SK-N-SH treated with all-trans-retinoic acid at 6 μM for 48 hours (cell line): ENCODE data around the gene TNS1.

Source experiments
- ATAC-seq: fragments of 200-7000 bp; cut with Tn5 transposase; 3 replicates; pipeline ENCODE4 v1.9.1; 2020; ENCODE audit warnings: mild to moderate bottlenecking, moderate library complexity
- ARNTL ChIP-seq: fragments of 450-650 bp; formaldehyde crosslinking; IDR thresholded peaks from 2 replicates; pipeline ENCODE4 v1.5.0; 2020; ENCODE audit warnings: low read depth, mild to moderate bottlenecking, moderate library complexity, borderline replicate concordance
- CREB5 ChIP-seq: fragments of 250-450 bp; sonication (Bioruptor Pico); IDR thresholded peaks from 2 replicates; pipeline ENCODE4 v1.5.1; 2020; ENCODE audit warnings: low read depth, mild to moderate bottlenecking, moderate library complexity
- CSDC2 ChIP-seq: fragments of 250-450 bp; sonication (Bioruptor Pico); IDR thresholded peaks from 2 replicates; pipeline ENCODE4 v1.5.0; 2020; ENCODE audit warnings: mild to moderate bottlenecking, moderate library complexity
- CSRNP3 ChIP-seq: fragments of 250-450 bp; sonication (Bioruptor Pico); IDR thresholded peaks from 2 replicates; pipeline ENCODE4 v1.5.1; 2021; ENCODE audit warnings: mild to moderate bottlenecking, moderate library complexity
- ESRRG ChIP-seq: fragments of 250-450 bp; sonication (Bioruptor Pico); IDR thresholded peaks from 2 replicates; pipeline ENCODE4 v1.6.1; 2021; ENCODE audit warnings: mild to moderate bottlenecking
- GLIS3 ChIP-seq: fragments of 250-450 bp; sonication (Bioruptor Pico); IDR thresholded peaks from 2 replicates; pipeline ENCODE4 v1.5.0; 2020; ENCODE audit warnings: mild to moderate bottlenecking, moderate library complexity
- ISL1 ChIP-seq: fragments of 250-450 bp; sonication (Bioruptor Pico); IDR thresholded peaks from 2 replicates; pipeline ENCODE4 v2.1.2; 2022; ENCODE audit warnings: mild to moderate bottlenecking, moderate library complexity
- OSR1 ChIP-seq: fragments of 250-450 bp; sonication (Bioruptor Pico); IDR thresholded peaks from 2 replicates; pipeline ENCODE4 v1.8.0; 2022; ENCODE audit warnings: moderate library complexity, mild to moderate bottlenecking, inconsistent platforms
- PATZ1 ChIP-seq: fragments of 250-450 bp; sonication (Bioruptor Pico); IDR thresholded peaks from 2 replicates; pipeline ENCODE4 v1.8.0; 2020; ENCODE audit warnings: mild to moderate bottlenecking, moderate library complexity, borderline replicate concordance
- POU6F1 ChIP-seq: fragments of 250-450 bp; sonication (Bioruptor Pico); IDR thresholded peaks from 2 replicates; pipeline ENCODE4 v1.8.0; 2021; ENCODE audit warnings: low read depth, mild to moderate bottlenecking, moderate library complexity, borderline replicate concordance
- PPARA ChIP-seq: fragments of 250-450 bp; sonication (Bioruptor Pico); IDR thresholded peaks from 2 replicates; pipeline ENCODE4 v1.5.0; 2020; ENCODE audit warnings: mild to moderate bottlenecking, borderline replicate concordance
- SNAI2 ChIP-seq: fragments of 250-450 bp; sonication (Bioruptor Pico); IDR thresholded peaks from 2 replicates; pipeline ENCODE4 v1.5.0; 2020; ENCODE audit warnings: mild to moderate bottlenecking, moderate library complexity
- TCF4 ChIP-seq: fragments of 250-450 bp; sonication (Bioruptor Pico); IDR thresholded peaks from 2 replicates; pipeline ENCODE4 v1.8.0; 2021; ENCODE audit warnings: mild to moderate bottlenecking, moderate library complexity, borderline replicate concordance
- TOX ChIP-seq: fragments of 250-450 bp; sonication (Bioruptor Pico); IDR thresholded peaks from 2 replicates; pipeline ENCODE4 v1.8.0; 2021; ENCODE audit warnings: mild to moderate bottlenecking, moderate library complexity, borderline replicate concordance
- TSHZ2 ChIP-seq: fragments of 250-450 bp; sonication (Bioruptor Pico); IDR thresholded peaks from 2 replicates; pipeline ENCODE4 v1.5.0; 2020; ENCODE audit warnings: mild to moderate bottlenecking, moderate library complexity
- ZC3H10 ChIP-seq: fragments of 250-450 bp; sonication (Bioruptor Pico); IDR thresholded peaks from 2 replicates; pipeline ENCODE4 v1.5.1; 2021; ENCODE audit warnings: mild to moderate bottlenecking, moderate library complexity
- ZFP3 ChIP-seq: fragments of 250-450 bp; sonication (Bioruptor Pico); IDR thresholded peaks from 2 replicates; pipeline ENCODE4 v1.5.0; 2020; ENCODE audit warnings: mild to moderate bottlenecking, moderate library complexity
- ZFP30 ChIP-seq: fragments of 450-650 bp; formaldehyde crosslinking; IDR thresholded peaks from 2 replicates; pipeline ENCODE4 v1.5.0; 2022; ENCODE audit warnings: mild to moderate bottlenecking, moderate library complexity
- ZNF565 ChIP-seq: fragments of 450-650 bp; formaldehyde crosslinking; conservative IDR thresholded peaks from 2 replicates; pipeline ENCODE4 v1.5.0; 2020; ENCODE audit warnings: low read depth, mild to moderate bottlenecking, moderate library complexity
- ZNF70 ChIP-seq: fragments of 450-650 bp; formaldehyde crosslinking; IDR thresholded peaks from 2 replicates; pipeline ENCODE4 v1.5.0; 2020; ENCODE audit warnings: mild to moderate bottlenecking, moderate library complexity
- ZNF8 ChIP-seq: fragments of 450-650 bp; formaldehyde crosslinking; IDR thresholded peaks from 2 replicates; pipeline ENCODE4 v1.5.0; 2020; ENCODE audit warnings: mild to moderate bottlenecking, moderate library complexity

The TNS1 gene

GRCh38 chr2:218023636-218024035 lies 20.8 kb upstream of the TNS1 start:
- ATAC-seq = no peak
- TF ChIP-seq ISL1 (no peak), TOX (no peak), CSDC2 (CRISPR knock-in tag) (no peak), CSRNP3 (no peak), ZNF565 (CRISPR knock-in tag) (no peak), TCF4 (CRISPR knock-in tag) (no peak), PPARA (CRISPR knock-in tag) (no peak), ZNF70 (no peak), OSR1 (CRISPR knock-in tag) (no peak), ZC3H10 (no peak)

- TF ChIP-seq CSDC2 (CRISPR knock-in tag) (no peak), TSHZ2 (no peak), SNAI2 (CRISPR knock-in tag) (no peak), POU6F1 (CRISPR knock-in tag) (no peak), ARNTL (no peak), ZNF565 (CRISPR knock-in tag) (no peak), ZNF8 (CRISPR knock-in tag) (no peak), PATZ1 (CRISPR knock-in tag) (no peak), ZFP30 (CRISPR knock-in tag) (no peak), ISL1 (no peak), CREB5 (CRISPR knock-in tag) (no peak), TCF4 (CRISPR knock-in tag) (no peak), TOX (no peak), ZFP3 (CRISPR knock-in tag) (no peak), GLIS3 (no peak), ESRRG (CRISPR knock-in tag) (no peak), CSRNP3 (no peak)
- TF ChIP-seq, all 23 proteins: peak for 0
- no peak for ATAC-seq
These were observed 20.2 kb upstream of the TNS1 start for GRCh38 chr2:218022851-218023530.
